ENCODE data around the gene IRS2.
A peak's percentile ranks its signal among the peaks of the same experiment; 100 is the strongest.

IRS2 gene

DNA sequence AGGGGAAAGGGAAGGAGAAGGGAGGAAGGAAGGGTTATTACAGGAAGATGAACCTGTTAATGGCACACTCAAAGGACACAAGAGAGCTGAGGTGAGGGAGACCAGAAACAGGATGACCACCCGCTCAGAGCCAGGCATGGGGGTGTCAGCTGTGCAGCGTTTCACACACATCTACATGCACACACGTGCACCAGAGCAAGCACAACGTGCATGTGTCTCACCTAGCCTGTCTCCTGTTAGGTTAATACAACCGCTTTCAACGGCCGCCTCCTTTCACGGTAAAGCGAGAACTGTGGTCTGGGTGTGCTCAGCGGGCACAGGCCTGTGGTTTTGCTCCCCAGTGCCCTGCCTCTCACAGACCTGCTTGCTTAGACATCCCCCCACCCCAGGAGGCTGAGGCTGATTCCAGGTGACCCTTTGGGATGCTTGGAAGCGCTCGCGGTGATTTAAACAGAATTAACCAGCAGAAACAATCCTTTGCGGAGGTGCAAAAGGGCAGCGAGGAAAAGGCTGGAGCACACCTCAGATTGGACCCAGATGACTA is 27.4 kb downstream of the IRS2 start:
- DNase-seq, result no peak

DNA sequence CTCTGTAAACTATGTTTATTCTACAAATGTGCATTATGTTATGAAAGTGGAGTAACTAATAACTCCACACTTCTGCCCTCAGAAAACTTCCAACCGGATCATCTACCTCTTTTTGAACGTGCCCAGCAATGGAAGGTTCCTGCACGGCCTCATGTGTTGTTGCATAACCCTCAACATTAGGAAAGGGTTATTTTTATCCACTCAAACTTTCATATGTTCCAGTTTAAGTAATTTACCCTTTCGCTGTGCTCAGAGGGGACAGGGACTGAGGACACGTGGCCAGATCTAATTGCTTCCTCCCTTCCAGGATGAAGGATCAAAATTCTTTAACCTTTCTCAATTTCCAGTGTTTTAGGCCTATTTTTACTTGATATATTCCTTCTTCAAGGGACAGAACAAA is 29.6 kb downstream of the IRS2 start:
- no peak for DNase-seq

DNA sequence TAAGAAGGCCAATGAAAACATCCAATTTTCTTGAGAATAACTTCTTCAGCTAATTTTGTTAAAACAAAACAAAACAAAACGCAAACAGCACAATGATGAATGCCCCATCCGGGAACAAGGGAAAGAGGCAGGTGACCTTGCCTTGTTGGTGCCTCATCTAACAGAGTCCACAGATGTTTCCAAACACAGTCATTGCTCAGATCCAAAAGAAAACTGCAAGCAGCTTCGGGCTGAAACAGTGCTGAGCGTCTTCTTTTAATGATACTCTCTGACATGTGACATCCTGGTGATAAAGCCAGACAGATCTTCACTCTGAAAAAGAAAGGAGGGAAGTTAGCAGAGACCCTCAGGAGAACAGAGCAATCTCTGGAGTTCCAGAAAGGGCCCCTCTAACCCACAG is 30.4 kb downstream of the IRS2 start:
- DNase-seq, result no peak

DNA sequence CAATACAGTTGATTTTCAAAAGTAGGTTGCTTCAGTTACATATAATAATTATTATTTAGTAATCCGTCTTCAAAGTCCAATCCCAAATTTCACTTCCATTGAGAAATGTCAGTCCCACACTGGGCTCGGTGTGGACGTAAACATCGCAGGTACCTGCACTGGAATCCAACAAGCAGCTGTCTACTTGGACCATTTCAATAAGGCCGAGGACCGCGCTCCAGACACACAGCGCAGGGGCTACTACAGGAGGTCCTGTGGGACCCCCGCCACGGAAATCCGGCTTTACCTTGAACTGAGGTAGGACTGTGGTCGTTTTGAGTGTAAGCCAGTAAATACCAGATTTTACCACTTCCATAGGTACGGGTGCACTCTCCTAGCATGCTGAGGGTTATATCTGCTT is 30.8 kb downstream of the IRS2 start:
- DNase-seq, result no peak

DNA sequence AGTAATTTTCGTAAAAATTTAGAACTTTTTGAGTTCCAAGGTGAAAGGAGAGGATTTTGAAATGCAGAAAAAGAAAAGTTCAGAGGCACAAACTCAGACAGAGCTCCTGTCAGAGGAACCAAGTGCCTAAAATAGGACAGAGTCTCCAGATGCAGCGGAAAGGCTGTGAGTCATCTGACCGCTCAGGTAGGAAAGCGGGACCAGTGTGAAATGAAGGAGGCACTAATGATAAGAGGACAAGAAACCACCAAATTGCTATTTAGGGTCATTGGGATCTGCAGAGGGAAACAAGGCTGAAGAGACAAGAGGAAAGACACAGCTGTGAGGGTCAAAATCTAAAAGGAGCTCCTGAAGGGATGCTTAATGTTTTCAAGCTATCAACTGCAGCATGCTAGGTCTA is 34.9 kb downstream of the IRS2 start:
- DNase-seq, result no peak

DNA sequence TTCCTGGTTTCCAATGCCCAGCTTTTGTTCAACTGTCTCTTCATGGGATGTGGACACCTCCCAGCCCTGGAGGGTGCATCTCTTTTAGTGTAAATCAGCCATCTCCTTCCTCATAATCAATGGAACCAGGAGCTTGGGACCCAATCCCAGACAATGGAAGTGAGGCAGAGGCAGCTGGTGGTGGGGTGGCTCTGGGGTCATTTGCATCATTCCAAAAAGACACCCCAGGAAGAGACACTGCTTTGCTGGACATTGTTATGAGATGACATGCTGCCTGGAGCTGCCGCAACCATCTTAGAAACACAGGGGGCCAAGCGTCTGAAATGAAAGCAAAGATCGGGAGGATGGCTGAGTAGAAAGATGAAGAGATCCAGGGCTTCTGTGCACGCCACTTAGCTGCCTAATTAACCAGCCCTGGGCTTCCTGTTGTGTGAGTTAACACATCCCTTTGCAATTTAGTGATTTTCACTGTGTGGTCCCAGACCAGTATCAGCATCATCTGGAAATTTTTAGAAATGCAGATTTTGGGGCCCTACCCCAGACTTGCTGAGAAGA is 36.1 kb downstream of the IRS2 start:
- no peak for DNase-seq

DNA sequence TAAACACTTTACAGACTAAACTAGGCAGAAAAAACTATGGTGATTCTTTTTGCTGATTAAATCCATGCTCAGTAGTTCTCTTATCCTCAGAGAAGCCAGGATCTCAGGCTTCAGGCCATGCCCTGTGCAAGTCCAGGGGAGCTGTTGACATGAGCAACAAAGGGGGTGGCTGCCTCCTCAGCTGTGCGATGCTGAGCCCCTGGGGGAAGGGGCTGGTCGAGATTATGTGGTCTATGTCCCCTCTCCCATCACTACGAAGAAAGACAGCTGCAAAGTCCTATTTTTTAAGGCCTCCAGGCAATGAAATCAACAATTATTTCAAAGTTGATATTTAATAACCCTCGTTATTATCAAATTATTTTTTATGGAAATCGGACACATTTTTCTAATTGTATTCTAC is 37.0 kb downstream of the IRS2 start:
- no peak for DNase-seq

DNA sequence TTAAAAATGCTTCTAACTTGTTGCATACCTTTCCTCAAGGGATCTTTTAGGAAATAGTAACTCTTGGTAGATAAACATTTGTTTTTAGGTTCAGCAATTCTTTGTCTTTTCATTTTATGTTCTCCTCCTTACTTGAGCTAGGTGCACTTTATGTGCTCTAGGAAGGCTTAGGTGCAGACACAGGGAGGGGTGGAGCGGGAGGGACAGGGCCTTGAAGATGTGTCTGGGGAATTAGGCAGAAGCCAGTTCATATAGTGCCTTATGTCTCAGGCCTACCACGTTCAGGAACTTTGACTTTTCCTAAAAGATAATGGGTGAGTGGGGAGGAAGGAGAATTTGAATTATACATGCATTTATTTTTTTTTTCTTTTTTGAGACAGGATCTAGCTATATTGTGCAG is 37.7 kb downstream of the IRS2 start:
- DNase-seq, result no peak

DNA sequence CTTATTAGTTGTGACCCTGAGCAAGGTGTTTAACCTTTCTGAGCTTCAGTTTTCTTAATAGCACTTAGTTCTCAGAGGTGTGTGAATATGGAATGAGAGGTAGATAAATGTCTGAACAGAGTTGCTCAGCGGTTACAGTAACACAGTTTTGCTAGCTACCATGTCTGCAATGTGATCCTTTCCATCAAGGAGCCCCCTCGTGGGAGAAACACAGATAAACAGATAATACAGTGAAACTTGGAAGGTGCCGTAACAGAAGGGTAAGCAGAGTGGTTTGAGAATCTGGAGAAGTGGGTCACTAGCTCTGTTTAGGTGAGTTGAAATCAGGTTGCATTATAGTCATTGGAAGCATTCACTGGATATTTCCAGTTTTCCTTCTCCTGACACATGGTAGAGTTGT is 38.9 kb downstream of the IRS2 start:
- no peak for DNase-seq

DNA sequence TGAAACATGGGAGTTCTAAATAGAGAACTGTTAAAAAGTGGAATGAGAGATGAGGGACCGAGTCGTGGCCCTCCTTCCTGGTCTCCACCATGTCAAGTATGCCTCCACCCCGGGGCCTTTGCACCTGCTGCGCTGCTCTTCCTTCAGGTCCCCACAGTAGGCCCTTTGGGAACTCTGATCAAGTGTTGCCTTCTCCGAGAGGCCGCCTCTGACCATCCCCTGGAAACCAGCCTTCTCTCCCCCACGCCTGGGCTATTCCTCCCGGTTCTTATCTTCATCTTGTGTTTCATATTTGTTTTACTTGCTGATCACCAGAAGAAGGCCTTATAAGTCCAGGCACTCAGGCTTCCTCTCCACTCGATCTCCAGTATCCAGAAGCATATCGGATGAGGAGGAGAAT is 40.0 kb downstream of the IRS2 start:
- no peak for DNase-seq

DNA sequence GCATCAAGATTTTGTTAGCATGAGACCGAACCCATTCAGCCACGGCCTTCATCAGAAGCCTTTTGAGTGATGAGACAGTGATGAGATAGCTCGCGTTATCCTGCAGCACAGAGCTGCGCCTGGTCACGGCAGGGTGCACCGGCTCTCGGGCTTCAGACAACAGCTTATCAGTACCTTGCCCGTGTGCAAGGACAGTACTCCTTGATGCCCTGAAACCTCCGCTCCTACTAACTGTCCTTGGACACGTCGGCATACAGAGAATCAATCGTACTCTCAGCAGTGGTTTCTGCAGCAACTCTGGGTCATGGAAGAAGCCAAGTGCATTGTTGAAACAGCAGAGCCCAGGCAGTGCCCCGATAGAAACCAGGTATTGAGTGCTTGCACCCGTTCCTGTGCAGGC is 40.7 kb downstream of the IRS2 start:
- DNase-seq, result no peak

DNA sequence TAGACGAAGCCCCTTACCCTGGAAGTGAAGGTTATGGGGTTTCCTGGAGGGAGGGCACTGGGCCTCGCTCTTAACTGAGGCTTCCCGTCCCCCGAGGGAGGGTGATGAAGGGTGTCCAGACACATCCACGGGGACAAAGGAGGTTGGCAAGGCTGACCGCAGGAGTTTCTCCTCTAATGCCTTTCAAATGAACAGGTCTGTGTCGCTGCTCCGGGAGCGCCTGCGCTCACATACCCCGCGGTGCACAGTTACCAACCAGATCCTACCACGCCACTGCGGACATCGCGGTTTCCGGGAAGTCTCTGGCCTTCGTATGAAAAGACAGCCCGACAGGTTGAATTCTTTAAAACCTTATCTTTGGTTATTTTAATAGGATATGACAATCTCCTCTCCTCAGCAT is 41.3 kb downstream of the IRS2 start:
- no peak for DNase-seq

DNA sequence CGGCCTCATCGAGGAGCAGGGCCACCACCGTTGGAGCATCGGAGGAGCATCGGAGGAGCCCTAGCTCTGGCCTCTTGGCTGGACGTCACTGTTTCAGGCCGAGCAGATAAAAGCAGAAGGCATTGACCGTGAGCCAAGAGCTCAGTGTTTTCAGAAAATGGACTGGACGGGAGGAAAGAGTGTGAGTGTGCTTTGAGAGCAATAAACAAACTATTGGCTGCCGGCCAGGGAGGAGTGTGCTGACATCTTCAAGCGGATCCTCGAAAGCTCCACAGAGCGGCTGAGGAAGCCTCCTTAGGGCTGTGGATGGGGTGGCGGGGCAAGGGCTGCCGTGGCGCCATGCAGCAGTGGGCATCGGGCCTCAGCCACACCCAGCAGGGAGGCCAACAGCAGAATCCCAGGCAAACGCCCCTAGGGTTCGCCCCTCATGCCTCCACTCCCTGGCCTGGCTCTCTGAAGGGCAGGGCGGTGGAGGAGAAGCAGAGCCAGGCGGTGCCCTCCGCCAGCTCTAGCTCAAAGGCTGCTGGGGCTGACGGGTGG is 41.8 kb downstream of the IRS2 start:
- DNase-seq, result peak in 12 of 56 donors; percentile 14 to 68 (median 34)

DNA sequence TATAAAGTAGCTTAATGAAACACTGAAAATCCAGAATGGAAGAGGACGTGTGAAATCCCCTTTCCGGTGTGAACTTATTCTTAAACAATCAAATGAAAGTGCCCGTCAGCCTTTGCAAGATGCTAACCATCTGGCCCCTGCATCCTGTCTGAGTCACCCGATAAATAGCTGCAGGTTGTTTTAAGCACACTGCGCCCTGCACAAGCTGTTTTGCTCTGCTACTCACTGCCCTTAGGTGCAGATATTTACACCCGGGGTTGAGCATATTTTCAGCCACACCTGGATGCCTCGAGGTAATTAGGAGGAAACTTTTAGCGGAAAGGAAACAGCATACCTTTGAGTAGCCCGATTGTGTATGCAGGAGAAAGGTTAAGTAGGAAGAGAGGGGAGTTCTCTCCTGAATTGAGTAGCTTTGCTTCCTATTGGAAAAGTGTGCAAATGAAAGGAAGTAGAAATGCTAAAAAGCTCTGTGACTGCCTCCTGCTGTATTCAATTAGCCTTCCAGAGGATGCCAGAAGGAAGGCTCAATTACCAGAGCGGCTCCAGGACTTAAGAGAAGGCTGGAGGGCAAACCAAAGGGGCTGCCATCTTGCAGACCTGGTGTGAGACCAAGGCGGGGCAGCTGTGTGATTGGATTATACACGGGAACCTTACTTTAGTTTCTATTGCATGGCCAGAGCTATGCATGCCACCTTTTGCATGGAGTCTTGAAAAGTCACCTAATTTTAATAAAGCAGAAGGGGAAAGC is 42.5 kb downstream of the IRS2 start:
- DNase-seq, result no peak

DNA sequence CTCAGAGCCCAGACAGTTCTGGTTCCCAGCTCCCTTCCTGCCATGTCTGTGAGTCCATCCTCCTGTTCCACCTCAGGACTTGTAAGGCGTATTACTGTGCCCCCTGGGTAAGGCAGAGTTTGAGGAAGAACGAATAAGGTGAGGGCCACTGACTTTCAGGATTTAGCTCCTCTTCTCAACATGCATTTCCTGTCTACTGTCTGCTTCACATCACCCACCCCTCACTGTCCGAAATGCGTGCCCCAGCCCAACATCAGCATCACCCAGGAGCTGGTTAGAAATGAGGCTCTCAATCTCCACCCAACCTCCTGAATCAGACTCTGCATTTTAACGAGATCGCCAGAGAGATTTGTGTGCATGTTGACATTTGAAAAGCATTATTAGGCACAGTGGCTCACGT is 44.4 kb downstream of the IRS2 start:
- DNase-seq, result no peak

DNA sequence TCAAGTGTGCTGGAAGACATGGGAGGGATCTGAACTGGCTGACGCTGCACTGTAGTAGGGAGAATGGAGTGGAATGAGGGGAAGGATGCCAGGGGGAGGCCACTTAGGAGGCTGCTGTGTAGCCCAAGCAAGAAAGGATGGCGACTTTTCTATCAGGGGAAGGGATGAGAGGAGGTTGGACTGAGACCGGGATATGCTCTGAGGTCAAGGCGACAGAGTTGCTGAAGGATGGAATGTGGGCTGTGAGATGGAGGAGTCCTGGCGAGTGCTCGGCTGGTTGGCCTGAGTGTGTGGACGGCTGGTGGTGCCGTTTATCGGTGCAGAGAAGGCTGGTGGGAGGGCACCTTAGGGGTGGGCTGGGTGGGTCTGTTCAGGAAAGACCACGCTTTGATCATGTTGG is 45.7 kb downstream of the IRS2 start:
- no peak for DNase-seq

DNA sequence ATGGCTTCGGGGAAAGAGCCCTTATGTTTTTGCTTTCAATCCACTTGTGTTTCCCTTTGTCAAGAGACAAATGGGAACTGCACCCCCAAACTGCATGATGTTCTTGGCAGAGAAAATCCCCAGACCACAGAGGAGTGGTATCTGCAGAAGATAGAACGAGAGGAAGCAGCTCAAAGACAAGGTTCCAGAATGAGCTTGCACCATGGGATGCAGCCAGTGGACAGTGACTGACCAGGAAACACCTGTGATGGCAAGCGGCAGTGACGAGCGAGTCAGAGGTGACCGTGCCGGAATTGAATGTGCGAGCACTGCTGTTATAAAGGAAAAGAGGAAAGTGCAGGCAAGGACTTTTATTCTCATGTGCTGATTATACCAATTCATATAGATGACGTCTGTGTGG is 46.3 kb downstream of the IRS2 start:
- peak in 2 of 56 donors; percentile 30 to 42 for DNase-seq

DNA sequence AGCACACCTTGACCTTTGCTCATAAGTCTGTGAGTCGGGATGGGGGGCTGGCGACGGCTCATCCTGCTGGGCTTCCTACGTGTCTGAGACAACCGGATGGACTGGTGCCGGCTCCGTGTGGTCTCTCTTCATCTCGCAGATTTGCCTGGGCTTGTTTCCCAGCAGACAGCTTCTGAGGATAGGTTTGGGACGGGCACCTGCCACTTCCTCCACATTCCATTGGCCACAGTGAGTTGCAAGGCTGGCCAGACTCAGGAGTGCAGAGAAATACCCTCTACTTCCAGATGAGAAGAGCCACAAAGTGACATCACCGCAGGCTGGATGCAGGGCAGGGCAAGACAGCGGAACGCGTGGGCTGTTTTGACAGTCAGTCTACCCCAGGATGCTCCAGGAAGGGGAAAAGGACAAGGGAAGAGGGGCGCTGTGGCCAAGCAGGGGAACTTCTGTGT is 48.1 kb downstream of the IRS2 start:
- no peak for DNase-seq

DNA sequence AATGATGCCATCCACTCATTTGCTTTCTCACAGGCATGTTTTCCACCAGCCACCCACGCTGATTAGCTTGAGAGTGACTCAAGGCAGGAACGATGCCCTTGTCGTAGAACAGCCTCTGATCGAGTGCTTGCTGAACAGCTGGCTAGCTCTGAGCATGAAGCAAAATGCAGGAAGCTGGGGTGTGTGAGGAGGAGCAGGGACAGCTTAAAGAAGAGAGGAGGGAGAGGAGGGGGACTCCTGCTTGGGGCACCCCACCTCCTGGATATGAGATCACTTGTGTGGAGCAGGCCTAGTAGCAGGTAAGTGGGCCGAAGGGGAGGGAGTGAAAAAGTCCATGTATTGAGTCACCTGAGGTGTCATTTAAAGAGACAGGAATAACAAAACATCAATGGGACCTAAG is 48.8 kb downstream of the IRS2 start:
- peak in 1 of 56 donors; percentile 24 for DNase-seq

DNA sequence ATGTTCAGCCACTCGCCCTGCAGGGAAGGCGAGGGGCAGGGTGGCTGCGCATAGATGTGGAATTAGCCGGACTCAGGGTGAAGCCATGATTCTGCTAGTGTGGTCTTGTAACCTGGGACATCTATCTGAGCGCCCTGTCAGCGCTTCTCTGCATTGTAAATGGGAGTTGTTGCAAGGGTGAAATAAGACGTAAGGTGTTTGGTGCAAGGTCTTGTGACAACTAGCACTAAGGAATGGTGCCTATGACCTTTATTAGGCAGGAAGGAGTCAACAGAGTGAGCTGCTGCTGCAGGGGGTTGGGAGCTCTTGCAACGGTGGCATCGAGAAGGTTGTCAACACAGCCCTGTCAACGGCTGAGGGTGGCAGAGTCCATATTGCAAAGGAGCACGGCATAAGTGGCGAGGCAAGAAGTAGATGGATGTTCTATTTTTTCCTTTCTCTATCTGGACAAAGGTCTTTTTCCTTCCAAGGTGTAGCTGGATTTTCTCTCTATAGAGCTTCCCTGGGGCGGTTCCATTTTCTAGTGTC is 49.3 kb downstream of the IRS2 start:
- DNase-seq, result no peak

DNA sequence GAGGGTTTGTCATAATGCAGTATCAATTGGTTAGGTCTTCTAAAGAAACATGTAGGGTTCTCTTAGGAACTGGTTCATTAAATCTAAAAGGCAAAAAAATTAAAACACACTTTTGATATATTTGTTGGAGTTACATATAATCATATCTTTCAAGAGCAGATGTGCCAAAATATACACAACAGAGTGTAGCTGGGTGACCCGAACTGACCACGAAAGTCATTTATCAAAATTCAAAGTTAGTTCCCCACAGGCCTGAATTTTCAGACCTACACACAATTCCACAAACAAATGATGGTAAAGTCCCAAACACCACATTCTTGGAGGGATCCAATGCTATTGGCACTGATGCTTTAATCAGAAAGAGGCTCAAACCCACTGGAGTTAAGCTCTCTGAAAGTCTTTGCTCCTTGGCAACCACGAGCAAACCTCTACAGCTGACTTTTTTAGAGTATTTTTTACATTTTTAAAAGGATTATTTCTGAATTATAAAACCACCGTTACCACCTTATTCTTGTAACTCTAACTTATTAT is 50.9 kb downstream of the IRS2 start:
- no peak for DNase-seq

DNA sequence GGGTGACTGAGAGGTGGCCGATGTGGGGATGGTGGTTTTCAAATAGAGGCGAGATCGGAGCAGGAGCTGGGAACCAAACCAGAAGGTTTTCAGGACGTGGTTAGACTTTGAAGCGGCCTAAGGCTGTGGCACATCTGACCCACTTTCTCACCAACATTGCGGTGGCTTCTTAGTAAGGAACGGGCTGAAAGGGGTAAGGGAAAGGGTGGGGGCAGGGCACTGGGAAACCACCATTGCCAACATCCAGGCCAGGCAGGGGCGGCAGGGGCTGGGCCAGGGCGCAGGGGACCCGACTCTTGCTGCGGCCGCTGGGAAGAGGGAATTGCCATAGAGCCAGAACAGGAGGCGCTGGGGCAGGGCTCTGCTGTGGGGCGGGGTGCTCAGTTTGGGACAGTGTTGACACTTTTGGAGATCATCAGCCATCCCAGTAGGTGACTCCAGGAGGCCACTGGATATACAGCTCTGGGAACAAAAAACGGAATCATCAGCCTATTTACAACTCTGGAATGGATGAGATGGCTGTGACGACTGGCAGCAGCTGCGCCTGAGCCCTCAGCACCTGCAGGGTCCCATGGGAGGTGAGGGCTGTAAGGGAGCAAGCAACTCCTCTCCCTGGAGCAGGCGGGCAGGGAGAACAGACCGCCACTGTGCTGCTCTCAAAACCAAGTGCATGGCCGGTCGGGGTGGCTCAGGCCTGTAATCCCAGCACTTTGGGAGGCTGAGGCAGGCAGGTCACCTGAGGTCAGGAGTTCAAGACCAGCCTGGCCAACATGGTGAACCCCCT is 52.2 kb downstream of the IRS2 start:
- peak in 6 of 56 donors; percentile 17 to 28 (median 23) for DNase-seq

Data from nucleus accumbens (tissue), 56 donors.